Memory B cell (primary cell): ENCODE data around the gene NOLC1.
"Not testable (repeated sequence)": the region's sequence is repeated elsewhere in the genome, so short reads cannot be mapped to it uniquely, and the experiment has no call there.

Experiments used
- ATAC-seq: fragments of 150-1000 bp; cut with Tn5 transposase; 2 replicates; pipeline ENCODE4 v1.10.0; 2021; ENCODE audit warnings: low read depth, mild to moderate bottlenecking, moderate library complexity
- DNase-seq, 2 donors: peaks; one replicate each; pipeline ENCODE4 v3.0.0; 2022; ENCODE audit warnings: low spot score in 2 of 2
- H3K27ac Mint-ChIP-seq: one replicate; pipeline ENCODE4 v1.8.0; 2022; ENCODE audit warnings: mild to moderate bottlenecking, moderate library complexity, mixed read lengths
- H3K27me3 Mint-ChIP-seq: one replicate; pipeline ENCODE4 v1.8.0; 2022; ENCODE audit warnings: mixed read lengths
- H3K36me3 Mint-ChIP-seq: one replicate; pipeline ENCODE4 v1.8.0; 2022; ENCODE audit warnings: mild to moderate bottlenecking, mixed read lengths
- H3K4me1 Mint-ChIP-seq: one replicate; pipeline ENCODE4 v1.8.0; 2022; ENCODE audit warnings: mixed read lengths
- H3K4me3 Mint-ChIP-seq: one replicate; pipeline ENCODE4 v1.8.0; 2022; ENCODE audit warnings: mild to moderate bottlenecking, moderate library complexity, mixed read lengths
- H3K9me3 Mint-ChIP-seq: one replicate; pipeline ENCODE4 v1.8.0; 2022; ENCODE audit warnings: mixed read lengths

The NOLC1 gene

DNA sequence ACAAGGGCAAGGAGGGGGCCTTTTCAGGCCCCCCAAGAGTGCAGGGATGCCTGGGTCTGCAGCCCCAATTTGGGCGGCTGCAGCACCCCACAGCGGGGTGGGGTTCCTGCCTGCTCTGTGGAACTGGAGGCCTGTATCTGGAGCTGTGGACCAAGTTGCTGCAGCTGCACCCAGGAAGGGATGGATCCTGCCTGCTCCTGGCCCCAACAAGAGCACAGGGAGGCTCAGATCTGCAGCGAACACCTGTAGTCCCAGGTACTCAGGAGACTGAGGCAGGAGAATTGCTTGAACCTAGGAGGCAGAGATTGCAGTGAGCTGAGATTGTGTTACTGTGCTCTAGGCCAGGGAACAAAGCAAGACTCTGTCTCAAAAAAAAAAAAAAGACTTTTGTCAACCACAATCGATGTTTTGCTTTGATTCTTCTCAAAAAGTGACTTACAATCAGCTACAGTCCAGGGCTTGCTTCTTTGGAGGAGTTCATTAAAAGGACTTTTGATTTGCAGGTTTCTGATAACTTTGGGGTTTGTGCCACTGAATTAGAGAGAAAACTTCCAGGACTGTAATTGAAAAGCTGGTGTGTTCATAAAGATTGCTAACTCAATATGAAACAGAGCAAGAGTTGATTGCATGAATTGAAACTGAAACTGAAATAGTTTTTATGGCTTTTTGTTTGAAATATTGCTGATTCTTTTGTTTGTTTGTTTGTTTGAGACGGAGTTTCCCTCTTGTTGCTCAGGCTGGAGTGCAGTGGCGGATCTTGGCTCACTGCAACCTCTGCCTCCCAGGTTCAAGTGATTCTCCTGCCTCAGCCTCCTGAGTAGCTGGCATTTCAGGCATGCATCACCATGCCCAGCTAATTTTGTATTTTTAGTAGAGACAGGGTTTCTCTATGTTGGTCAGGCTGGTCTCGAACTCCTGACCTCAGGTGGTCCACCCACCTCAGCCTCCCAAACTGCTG is 37.0 kb downstream of the NOLC1 start:
- Mint-ChIP-seq H3K9me3 (peaks cover 11% of the 10 kb centered on the region), H3K4me3 (peak overlapping the region; percentile 37)
- not testable (repeated sequence) for H3K27ac Mint-ChIP-seq, DNase-seq, H3K4me1 Mint-ChIP-seq, H3K27me3 Mint-ChIP-seq, H3K36me3 Mint-ChIP-seq
- ATAC-seq = peak; percentile 51

DNA sequence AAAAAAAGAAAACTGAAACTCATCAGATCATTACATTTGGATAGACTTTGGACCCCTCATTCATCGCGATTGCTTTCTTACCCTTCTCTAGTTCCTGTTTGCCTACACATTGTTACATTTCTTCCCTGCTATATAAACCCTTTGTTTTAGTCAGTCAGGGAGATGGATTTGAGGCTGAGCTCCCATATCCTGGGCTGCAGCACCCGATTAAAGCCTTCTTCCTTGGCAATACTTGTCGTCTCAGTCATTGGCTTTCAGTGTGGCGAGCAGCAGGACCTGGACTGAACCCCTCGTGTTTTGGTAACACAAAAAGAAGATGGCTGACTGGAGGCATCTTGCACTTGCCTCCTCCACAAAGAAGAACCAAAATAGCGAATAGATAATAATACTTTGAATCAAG is 39.8 kb downstream of the NOLC1 start:
- no peak overlapping the region for H3K4me3 Mint-ChIP-seq
- peaks cover 3% of the 10 kb centered on the region for H3K36me3 Mint-ChIP-seq
- H3K27ac Mint-ChIP-seq = no peak overlapping the region
- peaks cover 3% of the 10 kb centered on the region for H3K9me3 Mint-ChIP-seq
- ATAC-seq = no peak
- H3K27me3 Mint-ChIP-seq = no peaks in the 10 kb centered on the region
- no peak for DNase-seq
- peaks cover 4% of the 10 kb centered on the region for H3K4me1 Mint-ChIP-seq

- no peak overlapping the region for H3K4me3 Mint-ChIP-seq
- ATAC-seq (no peak), DNase-seq (no peak)
- H3K9me3 Mint-ChIP-seq = peaks cover 3% of the 10 kb centered on the region
- H3K4me1 Mint-ChIP-seq = no peaks in the 10 kb centered on the region
- H3K27me3 Mint-ChIP-seq = peaks cover 2% of the 10 kb centered on the region
- no peak overlapping the region for H3K27ac Mint-ChIP-seq
- peaks cover 3% of the 10 kb centered on the region for H3K36me3 Mint-ChIP-seq
Measured at GRCh38 chr10:102195296-102195870, 43.2 kb downstream of the NOLC1 start.

- Mint-ChIP-seq H3K9me3 (peaks cover 2% of the 10 kb centered on the region), H3K4me3 (no peak overlapping the region), H3K27ac (no peak overlapping the region), H3K27me3 (peaks cover 2% of the 10 kb centered on the region), H3K4me1 (peaks cover 4% of the 10 kb centered on the region), H3K36me3 (peaks cover 3% of the 10 kb centered on the region)
- no peak for DNase-seq
- ATAC-seq = no peak
Measured at GRCh38 chr10:102196893-102197292, 44.7 kb downstream of the NOLC1 start.

- no peak overlapping the region for H3K4me3 Mint-ChIP-seq
- ATAC-seq = no peak
- no peaks in the 10 kb centered on the region for H3K9me3 Mint-ChIP-seq
- peaks cover 8% of the 10 kb centered on the region for H3K4me1 Mint-ChIP-seq
- H3K27me3 Mint-ChIP-seq = peaks cover 5% of the 10 kb centered on the region
- no peak for DNase-seq
- H3K36me3 Mint-ChIP-seq = no peaks in the 10 kb centered on the region
- no peak overlapping the region for H3K27ac Mint-ChIP-seq
Measured at GRCh38 chr10:102198027-102198426, 45.8 kb downstream of the NOLC1 start.

GRCh38 chr10:102200751-102201640 is 48.8 kb downstream of the NOLC1 start:
- Mint-ChIP-seq H3K27ac (no peak overlapping the region), H3K4me3 (no peak overlapping the region), H3K9me3 (peaks cover 4% of the 10 kb centered on the region), H3K4me1 (peaks cover 8% of the 10 kb centered on the region), H3K36me3 (peaks cover 2% of the 10 kb centered on the region), H3K27me3 (peaks cover 7% of the 10 kb centered on the region)
- peak in 1 of 2 donors; percentile 13 for DNase-seq
- peak; percentile 81 for ATAC-seq

DNA sequence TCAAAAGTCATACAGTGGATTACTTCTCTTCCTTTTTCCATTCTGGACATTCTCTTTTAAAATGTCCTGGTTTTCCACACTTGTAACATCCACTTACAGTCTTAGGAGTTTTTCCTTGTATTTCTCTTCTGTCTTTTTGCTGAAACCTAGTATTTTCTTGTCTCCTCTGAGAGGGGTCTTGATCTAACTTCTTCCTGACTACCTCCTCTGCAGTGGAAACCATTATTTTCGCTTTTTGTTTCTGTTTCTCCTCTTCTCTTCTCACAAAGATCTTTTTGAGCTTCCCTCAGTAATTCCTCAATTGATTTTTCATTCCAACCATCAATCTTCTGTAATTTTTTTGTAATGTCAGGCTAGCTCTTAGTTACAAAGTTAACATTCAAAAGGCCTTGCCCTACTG is 50.2 kb downstream of the NOLC1 start:
- Mint-ChIP-seq H3K4me3 (no peak overlapping the region), H3K4me1 (peaks cover 8% of the 10 kb centered on the region), H3K27ac (no peak overlapping the region), H3K9me3 (peaks cover 4% of the 10 kb centered on the region), H3K27me3 (peaks cover 7% of the 10 kb centered on the region), H3K36me3 (peaks cover 2% of the 10 kb centered on the region)
- DNase-seq = no peak
- no peak for ATAC-seq

- Mint-ChIP-seq H3K9me3 (peaks cover 4% of the 10 kb centered on the region), H3K27me3 (peaks cover 2% of the 10 kb centered on the region)
- no peak for DNase-seq
Measured at GRCh38 chr10:102208311-102209035, 56.3 kb downstream of the NOLC1 start.

GRCh38 chr10:102211615-102212299 is 59.6 kb downstream of the NOLC1 start:
- no peak for DNase-seq
- ATAC-seq = no peak
- peaks cover 2% of the 10 kb centered on the region for H3K9me3 Mint-ChIP-seq
- H3K27me3 Mint-ChIP-seq = no peaks in the 10 kb centered on the region
- H3K4me3 Mint-ChIP-seq = no peak overlapping the region
- H3K36me3 Mint-ChIP-seq = no peaks in the 10 kb centered on the region
- peaks cover 6% of the 10 kb centered on the region for H3K4me1 Mint-ChIP-seq
- H3K27ac Mint-ChIP-seq = no peak overlapping the region

More at GRCh38 chr10:102208311-102209035, 56.3 kb downstream of the NOLC1 start:
- peaks cover 2% of the 10 kb centered on the region for H3K36me3 Mint-ChIP-seq
- no peak overlapping the region for H3K4me3 Mint-ChIP-seq
- ATAC-seq = no peak
- H3K27ac Mint-ChIP-seq = no peak overlapping the region
- H3K4me1 Mint-ChIP-seq = peaks cover 3% of the 10 kb centered on the region
